ENCODE results near the gene CD300H.

The CD300H gene

GRCh38 chr17:74603037-74603635 is 35.8 kb upstream of the CD300H start:
- Histone ChIP-seq H3K27ac (ENCODE audit: low read depth, low read length) (no peak overlapping the region), H3K36me3 (ENCODE audit: control insufficient read depth in 1 of 2, insufficient read depth in 2 of 2, low read length in 2 of 2) (no peaks in the 10 kb centered on the region), H3K4me1 (ENCODE audit: control insufficient read depth in 1 of 2, insufficient read depth in 2 of 2, low read length in 2 of 2) (no peaks in the 10 kb centered on the region), H3K9me3 (ENCODE audit: control insufficient read depth in 1 of 2, low read length in 2 of 2) (no peaks in the 10 kb centered on the region), H3K27me3 (ENCODE audit: control insufficient read depth in 1 of 2, insufficient read depth in 2 of 2, low read length in 2 of 2) (peaks cover 12 to 13% of the 10 kb centered on the region in 2 donors), H3K9ac (ENCODE audit: low read depth in 1 of 2, low read length in 2 of 2) (no peak overlapping the region), H3K4me3 (ENCODE audit: low read depth in 1 of 2, low read length in 2 of 2) (no peak overlapping the region)

GRCh38 chr17:74601944-74602572 is 34.7 kb upstream of the CD300H start:
- no peaks in the 10 kb centered on the region for H3K4me1 ChIP-seq (ENCODE audit: control insufficient read depth in 1 of 2, insufficient read depth in 2 of 2, low read length in 2 of 2)
- no peak overlapping the region for H3K9ac ChIP-seq (ENCODE audit: low read depth in 1 of 2, low read length in 2 of 2)
- no peaks in the 10 kb centered on the region for H3K9me3 ChIP-seq (ENCODE audit: control insufficient read depth in 1 of 2, low read length in 2 of 2)
- no peaks in the 10 kb centered on the region for H3K36me3 ChIP-seq (ENCODE audit: control insufficient read depth in 1 of 2, insufficient read depth in 2 of 2, low read length in 2 of 2)
- H3K27me3 ChIP-seq (ENCODE audit: control insufficient read depth in 1 of 2, insufficient read depth in 2 of 2, low read length in 2 of 2): peaks cover 6 to 13% of the 10 kb centered on the region in 2 donors
- no peak overlapping the region for H3K27ac ChIP-seq (ENCODE audit: low read depth, low read length)
- H3K4me3 ChIP-seq (ENCODE audit: low read depth in 1 of 2, low read length in 2 of 2): no peak overlapping the region

GRCh38 chr17:74599448-74599939 is 32.2 kb upstream of the CD300H start:
- Histone ChIP-seq H3K4me1 (ENCODE audit: control insufficient read depth in 1 of 2, insufficient read depth in 2 of 2, low read length in 2 of 2) (no peaks in the 10 kb centered on the region), H3K27me3 (ENCODE audit: control insufficient read depth in 1 of 2, insufficient read depth in 2 of 2, low read length in 2 of 2) (peaks cover 0 to 13% of the 10 kb centered on the region in 2 donors), H3K36me3 (ENCODE audit: control insufficient read depth in 1 of 2, insufficient read depth in 2 of 2, low read length in 2 of 2) (no peaks in the 10 kb centered on the region), H3K9me3 (ENCODE audit: control insufficient read depth in 1 of 2, low read length in 2 of 2) (no peaks in the 10 kb centered on the region), H3K9ac (ENCODE audit: low read depth in 1 of 2, low read length in 2 of 2) (no peak overlapping the region), H3K27ac (ENCODE audit: low read depth, low read length) (no peak overlapping the region), H3K4me3 (ENCODE audit: low read depth in 1 of 2, low read length in 2 of 2) (no peak overlapping the region)

GRCh38 chr17:74599023-74599399 is 31.7 kb upstream of the CD300H start:
- Histone ChIP-seq H3K9me3 (ENCODE audit: control insufficient read depth in 1 of 2, low read length in 2 of 2) (no peaks in the 10 kb centered on the region), H3K27me3 (ENCODE audit: control insufficient read depth in 1 of 2, insufficient read depth in 2 of 2, low read length in 2 of 2) (peaks cover 0 to 13% of the 10 kb centered on the region in 2 donors), H3K9ac (ENCODE audit: low read depth in 1 of 2, low read length in 2 of 2) (no peak overlapping the region), H3K4me1 (ENCODE audit: control insufficient read depth in 1 of 2, insufficient read depth in 2 of 2, low read length in 2 of 2) (no peaks in the 10 kb centered on the region), H3K27ac (ENCODE audit: low read depth, low read length) (no peak overlapping the region), H3K36me3 (ENCODE audit: control insufficient read depth in 1 of 2, insufficient read depth in 2 of 2, low read length in 2 of 2) (no peaks in the 10 kb centered on the region), H3K4me3 (ENCODE audit: low read depth in 1 of 2, low read length in 2 of 2) (no peak overlapping the region)

- Histone ChIP-seq H3K27me3 (ENCODE audit: control insufficient read depth in 1 of 2, insufficient read depth in 2 of 2, low read length in 2 of 2) (peaks cover 0 to 12% of the 10 kb centered on the region in 2 donors), H3K27ac (ENCODE audit: low read depth, low read length) (no peak overlapping the region), H3K36me3 (ENCODE audit: control insufficient read depth in 1 of 2, insufficient read depth in 2 of 2, low read length in 2 of 2) (no peaks in the 10 kb centered on the region), H3K4me1 (ENCODE audit: control insufficient read depth in 1 of 2, insufficient read depth in 2 of 2, low read length in 2 of 2) (no peaks in the 10 kb centered on the region), H3K9me3 (ENCODE audit: control insufficient read depth in 1 of 2, low read length in 2 of 2) (no peaks in the 10 kb centered on the region), H3K4me3 (ENCODE audit: low read depth in 1 of 2, low read length in 2 of 2) (no peak overlapping the region), H3K9ac (ENCODE audit: low read depth in 1 of 2, low read length in 2 of 2) (no peak overlapping the region)
Measured at GRCh38 chr17:74598346-74599022, 31.2 kb upstream of the CD300H start.

- Histone ChIP-seq H3K9ac (ENCODE audit: low read depth in 1 of 2, low read length in 2 of 2) (no peak overlapping the region), H3K4me3 (ENCODE audit: low read depth in 1 of 2, low read length in 2 of 2) (no peak overlapping the region), H3K4me1 (ENCODE audit: control insufficient read depth in 1 of 2, insufficient read depth in 2 of 2, low read length in 2 of 2) (no peaks in the 10 kb centered on the region), H3K9me3 (ENCODE audit: control insufficient read depth in 1 of 2, low read length in 2 of 2) (no peaks in the 10 kb centered on the region), H3K27me3 (ENCODE audit: control insufficient read depth in 1 of 2, insufficient read depth in 2 of 2, low read length in 2 of 2) (peaks cover 0 to 3% of the 10 kb centered on the region in 2 donors), H3K27ac (ENCODE audit: low read depth, low read length) (no peak overlapping the region), H3K36me3 (ENCODE audit: control insufficient read depth in 1 of 2, insufficient read depth in 2 of 2, low read length in 2 of 2) (no peaks in the 10 kb centered on the region)
Measured at GRCh38 chr17:74597069-74597790, 29.9 kb upstream of the CD300H start.

- Histone ChIP-seq H3K27ac (ENCODE audit: low read depth, low read length) (no peak overlapping the region), H3K9ac (ENCODE audit: low read depth in 1 of 2, low read length in 2 of 2) (no peak overlapping the region), H3K9me3 (ENCODE audit: control insufficient read depth in 1 of 2, low read length in 2 of 2) (no peaks in the 10 kb centered on the region), H3K4me1 (ENCODE audit: control insufficient read depth in 1 of 2, insufficient read depth in 2 of 2, low read length in 2 of 2) (no peaks in the 10 kb centered on the region), H3K27me3 (ENCODE audit: control insufficient read depth in 1 of 2, insufficient read depth in 2 of 2, low read length in 2 of 2) (peaks cover 0 to 3% of the 10 kb centered on the region in 2 donors), H3K4me3 (ENCODE audit: low read depth in 1 of 2, low read length in 2 of 2) (no peak overlapping the region), H3K36me3 (ENCODE audit: control insufficient read depth in 1 of 2, insufficient read depth in 2 of 2, low read length in 2 of 2) (no peaks in the 10 kb centered on the region)
Measured at GRCh38 chr17:74595037-74595750, 27.9 kb upstream of the CD300H start.

- H3K27me3 ChIP-seq (ENCODE audit: control insufficient read depth in 1 of 2, insufficient read depth in 2 of 2, low read length in 2 of 2): no peaks in the 10 kb centered on the region
Measured at GRCh38 chr17:74592087-74592990, 25.0 kb upstream of the CD300H start, which contains the start of gene CD300LD. TSS of gene CD300LD (minus strand) at chr17:74592283. CDS start at chr17:74592202, 81 bp downstream.

GRCh38 chr17:74591503-74591902 is 24.2 kb upstream of the CD300H start:
- Histone ChIP-seq H3K27ac (ENCODE audit: low read depth, low read length) (no peak overlapping the region), H3K27me3 (ENCODE audit: control insufficient read depth in 1 of 2, insufficient read depth in 2 of 2, low read length in 2 of 2) (no peaks in the 10 kb centered on the region), H3K36me3 (ENCODE audit: control insufficient read depth in 1 of 2, insufficient read depth in 2 of 2, low read length in 2 of 2) (no peaks in the 10 kb centered on the region), H3K4me3 (ENCODE audit: low read depth in 1 of 2, low read length in 2 of 2) (no peak overlapping the region), H3K4me1 (ENCODE audit: control insufficient read depth in 1 of 2, insufficient read depth in 2 of 2, low read length in 2 of 2) (no peaks in the 10 kb centered on the region), H3K9me3 (ENCODE audit: control insufficient read depth in 1 of 2, low read length in 2 of 2) (no peaks in the 10 kb centered on the region), H3K9ac (ENCODE audit: low read depth in 1 of 2, low read length in 2 of 2) (no peak overlapping the region)

More at GRCh38 chr17:74592087-74592990, 25.0 kb upstream of the CD300H start, which contains the start of gene CD300LD:
- Histone ChIP-seq H3K9ac (ENCODE audit: low read depth in 1 of 2, low read length in 2 of 2) (no peak within 1 kb of the TSS), H3K36me3 (ENCODE audit: control insufficient read depth in 1 of 2, insufficient read depth in 2 of 2, low read length in 2 of 2) (no peaks in the 10 kb centered on the region), H3K4me3 (ENCODE audit: low read depth in 1 of 2, low read length in 2 of 2) (no peak within 1 kb of the TSS), H3K9me3 (ENCODE audit: control insufficient read depth in 1 of 2, low read length in 2 of 2) (no peaks in the 10 kb centered on the region), H3K27ac (ENCODE audit: low read depth, low read length) (no peak within 1 kb of the TSS), H3K4me1 (ENCODE audit: control insufficient read depth in 1 of 2, insufficient read depth in 2 of 2, low read length in 2 of 2) (no peaks in the 10 kb centered on the region)

All from duodenal mucosa (tissue), 2 donors.